Measurements from ENCODE around the gene SYT1. TPM values are rescaled to one million over a fixed set of nuclear protein-coding genes. Genes with fewer than 3 reads are reported as not detected.
A peak's percentile ranks its signal among the peaks of the same experiment; 100 is the strongest.

Gene SYT1
- total and polyA plus RNA-seq, 2 of the 4 experiments (the other 2 are of a cell fraction): 2.8 to 3.0 TPM

DNA sequence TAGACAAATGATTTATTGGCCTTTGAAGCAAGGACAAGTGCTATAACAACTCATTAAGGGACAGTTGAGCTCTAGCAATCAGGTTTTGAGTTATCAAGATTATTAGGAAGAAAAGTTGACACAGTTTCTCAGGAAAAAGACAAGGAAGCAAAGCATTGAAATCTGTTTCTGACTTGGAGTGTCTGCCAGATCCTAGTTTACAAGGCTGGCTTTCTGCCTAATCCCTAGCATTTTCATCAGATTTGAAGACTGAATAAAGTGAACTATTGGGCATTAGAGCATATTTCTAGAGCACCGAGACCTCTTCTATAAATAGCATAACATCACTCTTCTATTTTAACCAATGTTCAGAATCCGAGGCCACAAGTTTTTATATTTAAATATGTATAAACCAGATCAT, 7.0 kb downstream of the SYT1 start:
- ChIA-PET POLR2A (ENCODE audit: unreplicated experiment) (no interaction called here), CTCF (no interaction called here)
- Histone ChIP-seq H2BK120ac (ENCODE audit: low read depth, low read length) (no peak overlapping the region), H3K23ac (ENCODE audit: low read depth, low read length) (no peak overlapping the region), H3K9me3 (ENCODE audit: control insufficient read depth, insufficient read depth, low read length) (no peaks in the 10 kb centered on the region), H3K4me1 (ENCODE audit: control insufficient read depth, insufficient read depth, low read length) (no peaks in the 10 kb centered on the region), H3K36me3 (ENCODE audit: control insufficient read depth, insufficient read depth, low read length) (no peaks in the 10 kb centered on the region), H3K14ac (replicated peaks; ENCODE audit: low read depth, low read length) (no peak overlapping the region), H4K5ac (ENCODE audit: low read depth, low read length) (no peak overlapping the region), H4K20me1 (ENCODE audit: insufficient read depth, low read length) (no peaks in the 10 kb centered on the region), H3K9ac (ENCODE audit: low read depth, low read length) (no peak overlapping the region), H2BK20ac (ENCODE audit: low read depth, low read length) (no peak overlapping the region), H3K9me1 (ENCODE audit: insufficient read depth, low read length) (no peaks in the 10 kb centered on the region), H4K8ac (ENCODE audit: low read depth in 2 of 2, low read length in 2 of 2) (no peak overlapping the region), H4K91ac (ENCODE audit: insufficient read depth, low read depth, low read length) (no peak overlapping the region), H3K27me3 (ENCODE audit: control insufficient read depth, insufficient read depth, low read length) (no peaks in the 10 kb centered on the region), H3K56ac (ENCODE audit: extremely low read depth, insufficient read depth, low read length) (no peak overlapping the region), H3K27ac (ENCODE audit: insufficient read depth, low read length) (no peak overlapping the region), H2AK5ac (ENCODE audit: low read depth, low read length) (no peak overlapping the region), H2AFZ (replicated peaks; ENCODE audit: low read length, poor library complexity) (no peak overlapping the region), H3K79me1 (ENCODE audit: low read depth in 1 of 2, low read length in 2 of 2) (no peaks in the 10 kb centered on the region), H3K18ac (ENCODE audit: low read depth, low read length) (no peak overlapping the region), H3K4me2 (ENCODE audit: low read depth, low read length) (no peak overlapping the region), H3K4me3 (ENCODE audit: insufficient read depth, low read depth, low read length) (no peak overlapping the region), H3K4ac (ENCODE audit: low read depth, low read length) (no peak overlapping the region), H2BK15ac (ENCODE audit: low read depth, low read length) (no peak overlapping the region), H2AK9ac (replicated peaks; ENCODE audit: low read depth, low read length, poor library complexity) (no peak overlapping the region), H2BK5ac (ENCODE audit: low read depth, low read length, poor library complexity, severe bottlenecking) (no peak overlapping the region)
- in situ Hi-C loops (cut with MboI; ENCODE audit: low sequenced_read_pairs): no loop called here
- TF ChIP-seq ELK1 (IDR thresholded peaks at IDR 0.05; ENCODE audit: borderline replicate concordance, low read depth, low read length) (no peak), CHD1 (IDR thresholded peaks at IDR 0.05; ENCODE audit: low read depth, low read length) (no peak), MAZ (IDR thresholded peaks at IDR 0.05; ENCODE audit: borderline replicate concordance, low read depth, low read length) (no peak), MAFK (IDR thresholded peaks at IDR 0.05; ENCODE audit: low read depth, low read length) (no peak), BHLHE40 (IDR thresholded peaks at IDR 0.05; ENCODE audit: low read depth, low read length) (no peak), FOS (IDR thresholded peaks at IDR 0.05; ENCODE audit: low read depth, low read length) (no peak), NFE2L2 (IDR thresholded peaks at IDR 0.05; ENCODE audit: low read depth, low read length) (no peak), RAD21 (IDR thresholded peaks at IDR 0.05; ENCODE audit: low read length) (no peak), RCOR1 (IDR thresholded peaks at IDR 0.05; ENCODE audit: insufficient replicate concordance, low read length) (no peak), MXI1 (IDR thresholded peaks at IDR 0.05; ENCODE audit: borderline replicate concordance, low read depth, low read length) (no peak), CEBPB (IDR thresholded peaks at IDR 0.05; ENCODE audit: low read depth, low read length) (no peak), SMC3 (IDR thresholded peaks at IDR 0.05; ENCODE audit: low read depth, low read length) (no peak), RFX5 (IDR thresholded peaks at IDR 0.05; ENCODE audit: low read depth, low read length) (no peak), POLR2A (IDR thresholded peaks at IDR 0.05; ENCODE audit: low read depth, low read length) (no peak), USF2 (IDR thresholded peaks at IDR 0.05; ENCODE audit: low read depth, low read length) (no peak)
- TF ChIP-seq, protein P1, sequence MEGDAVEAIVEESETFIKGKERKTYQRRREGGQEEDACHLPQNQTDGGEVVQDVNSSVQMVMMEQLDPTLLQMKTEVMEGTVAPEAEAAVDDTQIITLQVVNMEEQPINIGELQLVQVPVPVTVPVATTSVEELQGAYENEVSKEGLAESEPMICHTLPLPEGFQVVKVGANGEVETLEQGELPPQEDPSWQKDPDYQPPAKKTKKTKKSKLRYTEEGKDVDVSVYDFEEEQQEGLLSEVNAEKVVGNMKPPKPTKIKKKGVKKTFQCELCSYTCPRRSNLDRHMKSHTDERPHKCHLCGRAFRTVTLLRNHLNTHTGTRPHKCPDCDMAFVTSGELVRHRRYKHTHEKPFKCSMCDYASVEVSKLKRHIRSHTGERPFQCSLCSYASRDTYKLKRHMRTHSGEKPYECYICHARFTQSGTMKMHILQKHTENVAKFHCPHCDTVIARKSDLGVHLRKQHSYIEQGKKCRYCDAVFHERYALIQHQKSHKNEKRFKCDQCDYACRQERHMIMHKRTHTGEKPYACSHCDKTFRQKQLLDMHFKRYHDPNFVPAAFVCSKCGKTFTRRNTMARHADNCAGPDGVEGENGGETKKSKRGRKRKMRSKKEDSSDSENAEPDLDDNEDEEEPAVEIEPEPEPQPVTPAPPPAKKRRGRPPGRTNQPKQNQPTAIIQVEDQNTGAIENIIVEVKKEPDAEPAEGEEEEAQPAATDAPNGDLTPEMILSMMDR (conservative IDR thresholded peaks at IDR 0.05; ENCODE audit: low read depth, low read length): no peak
- BruUV-seq (replicated peaks): no TSS peak
- peak; percentile 30 for DNase-seq
- dilution Hi-C loops (cut with HindIII; ENCODE audit: low sequenced_read_pairs, unreplicated experiment): no loop called here
- intact Hi-C loops (cut with micrococcal nuclease): no loop called here
- no peak for ATAC-seq (ENCODE audit: low read depth)
- no CpG with 5 or more reads among the region's 2 CpGs for WGBS, 2 experiments (ENCODE audit: extremely low coverage in 2 of 2, insufficient read length in 1 of 2)
